Measurements from ENCODE around the gene SOX6. TPM values are rescaled to one million over a fixed set of nuclear protein-coding genes. Genes with fewer than 3 reads are reported as not detected.
"Not testable (repeated sequence)": the region's sequence is repeated elsewhere in the genome, so short reads cannot be mapped to it uniquely, and the experiment has no call there.

Gene SOX6
- total and polyA plus RNA-seq, 2 experiments from 2014 or later, result 0.03 to 0.66 TPM

GRCh38 chr11:16141614-16142013, 214.7 kb downstream of the SOX6 start:
- H3K27ac ChIP-seq (ENCODE audit: low read depth); H3K79me2 ChIP-seq (replicated peaks; ENCODE audit: insufficient read depth); H3K36me3 Mint-ChIP-seq (ENCODE audit: low read depth); H3K9me2 ChIP-seq (ENCODE audit: insufficient read depth); H3F3A ChIP-seq (replicated peaks; ENCODE audit: low read depth); H3K4me3 ChIP-seq; H3K4me2 ChIP-seq; H3K27me3 Mint-ChIP-seq (ENCODE audit: insufficient read depth, low read depth, poor library complexity); H3K27me3 ChIP-seq (ENCODE audit: insufficient read depth); ATAC-seq; H3K36me3 ChIP-seq (ENCODE audit: insufficient read depth); DNase-seq (ENCODE audit: low spot score); H3K4me3 Mint-ChIP-seq; H3K9me3 Mint-ChIP-seq; H2AFZ ChIP-seq; H4K20me1 ChIP-seq (replicated peaks; ENCODE audit: insufficient read depth); H3K4me1 Mint-ChIP-seq; H3K27ac Mint-ChIP-seq; H3K4me1 ChIP-seq (ENCODE audit: insufficient read depth): not testable (repeated sequence)

- not testable (repeated sequence) for H3F3A ChIP-seq (replicated peaks; ENCODE audit: low read depth); DNase-seq (ENCODE audit: low spot score)
Observed at GRCh38 chr11:16141162-16141561, 215.2 kb downstream of the SOX6 start.

GRCh38 chr11:16136792-16137390, 219.5 kb downstream of the SOX6 start:
- Mint-ChIP-seq H3K27ac (no peak overlapping the region), H3K9me3 (peaks cover 9% of the 10 kb centered on the region), H3K4me3 (no peak overlapping the region), H3K36me3 (ENCODE audit: low read depth) (peaks cover 7% of the 10 kb centered on the region; the same call in 2 of the 3 replicates), H3K27me3 (ENCODE audit: insufficient read depth, low read depth, poor library complexity) (peaks cover 2% of the 10 kb centered on the region), H3K4me1 (no peaks in the 10 kb centered on the region; the same call in 2 of the 3 replicates)
- ATAC-seq (no peak), DNase-seq (ENCODE audit: low spot score) (no peak)
- H2AFZ ChIP-seq, result no peak overlapping the region
- no peaks in the 10 kb centered on the region for H3K27me3 ChIP-seq (ENCODE audit: insufficient read depth)
- peaks cover 10% of the 10 kb centered on the region for H3K9me2 ChIP-seq (ENCODE audit: insufficient read depth)
- H3K4me1 ChIP-seq (ENCODE audit: insufficient read depth), result no peaks in the 10 kb centered on the region
- no peaks in the 10 kb centered on the region for H3K79me2 ChIP-seq (replicated peaks; ENCODE audit: insufficient read depth)
- H3F3A ChIP-seq (replicated peaks; ENCODE audit: low read depth), result no peaks in the 10 kb centered on the region
- H3K36me3 ChIP-seq (ENCODE audit: insufficient read depth), result no peaks in the 10 kb centered on the region
- H3K4me3 ChIP-seq, result no peak overlapping the region
- no peak overlapping the region for H3K27ac ChIP-seq (ENCODE audit: low read depth)
- H4K20me1 ChIP-seq (replicated peaks; ENCODE audit: insufficient read depth), result no peaks in the 10 kb centered on the region
- H3K4me2 ChIP-seq, result no peak overlapping the region
- TF ChIP-seq ZNF114 (CRISPR knock-in tag; IDR thresholded peaks at IDR 0.05) (no peak), EZH2phosphoT487 (IDR thresholded peaks at IDR 0.05; ENCODE audit: unreplicated experiment) (no peak), STAT1 (IDR thresholded peaks at IDR 0.05; ENCODE audit: unreplicated experiment) (no peak), CREB1 (CRISPR knock-in tag; IDR thresholded peaks at IDR 0.05; ENCODE audit: low read depth) (no peak)
- TF ChIP-seq, protein P1, sequence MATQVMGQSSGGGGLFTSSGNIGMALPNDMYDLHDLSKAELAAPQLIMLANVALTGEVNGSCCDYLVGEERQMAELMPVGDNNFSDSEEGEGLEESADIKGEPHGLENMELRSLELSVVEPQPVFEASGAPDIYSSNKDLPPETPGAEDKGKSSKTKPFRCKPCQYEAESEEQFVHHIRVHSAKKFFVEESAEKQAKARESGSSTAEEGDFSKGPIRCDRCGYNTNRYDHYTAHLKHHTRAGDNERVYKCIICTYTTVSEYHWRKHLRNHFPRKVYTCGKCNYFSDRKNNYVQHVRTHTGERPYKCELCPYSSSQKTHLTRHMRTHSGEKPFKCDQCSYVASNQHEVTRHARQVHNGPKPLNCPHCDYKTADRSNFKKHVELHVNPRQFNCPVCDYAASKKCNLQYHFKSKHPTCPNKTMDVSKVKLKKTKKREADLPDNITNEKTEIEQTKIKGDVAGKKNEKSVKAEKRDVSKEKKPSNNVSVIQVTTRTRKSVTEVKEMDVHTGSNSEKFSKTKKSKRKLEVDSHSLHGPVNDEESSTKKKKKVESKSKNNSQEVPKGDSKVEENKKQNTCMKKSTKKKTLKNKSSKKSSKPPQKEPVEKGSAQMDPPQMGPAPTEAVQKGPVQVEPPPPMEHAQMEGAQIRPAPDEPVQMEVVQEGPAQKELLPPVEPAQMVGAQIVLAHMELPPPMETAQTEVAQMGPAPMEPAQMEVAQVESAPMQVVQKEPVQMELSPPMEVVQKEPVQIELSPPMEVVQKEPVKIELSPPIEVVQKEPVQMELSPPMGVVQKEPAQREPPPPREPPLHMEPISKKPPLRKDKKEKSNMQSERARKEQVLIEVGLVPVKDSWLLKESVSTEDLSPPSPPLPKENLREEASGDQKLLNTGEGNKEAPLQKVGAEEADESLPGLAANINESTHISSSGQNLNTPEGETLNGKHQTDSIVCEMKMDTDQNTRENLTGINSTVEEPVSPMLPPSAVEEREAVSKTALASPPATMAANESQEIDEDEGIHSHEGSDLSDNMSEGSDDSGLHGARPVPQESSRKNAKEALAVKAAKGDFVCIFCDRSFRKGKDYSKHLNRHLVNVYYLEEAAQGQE (IDR thresholded peaks at IDR 0.05; ENCODE audit: unreplicated experiment), result no peak
- TF ChIP-seq, protein P2, sequence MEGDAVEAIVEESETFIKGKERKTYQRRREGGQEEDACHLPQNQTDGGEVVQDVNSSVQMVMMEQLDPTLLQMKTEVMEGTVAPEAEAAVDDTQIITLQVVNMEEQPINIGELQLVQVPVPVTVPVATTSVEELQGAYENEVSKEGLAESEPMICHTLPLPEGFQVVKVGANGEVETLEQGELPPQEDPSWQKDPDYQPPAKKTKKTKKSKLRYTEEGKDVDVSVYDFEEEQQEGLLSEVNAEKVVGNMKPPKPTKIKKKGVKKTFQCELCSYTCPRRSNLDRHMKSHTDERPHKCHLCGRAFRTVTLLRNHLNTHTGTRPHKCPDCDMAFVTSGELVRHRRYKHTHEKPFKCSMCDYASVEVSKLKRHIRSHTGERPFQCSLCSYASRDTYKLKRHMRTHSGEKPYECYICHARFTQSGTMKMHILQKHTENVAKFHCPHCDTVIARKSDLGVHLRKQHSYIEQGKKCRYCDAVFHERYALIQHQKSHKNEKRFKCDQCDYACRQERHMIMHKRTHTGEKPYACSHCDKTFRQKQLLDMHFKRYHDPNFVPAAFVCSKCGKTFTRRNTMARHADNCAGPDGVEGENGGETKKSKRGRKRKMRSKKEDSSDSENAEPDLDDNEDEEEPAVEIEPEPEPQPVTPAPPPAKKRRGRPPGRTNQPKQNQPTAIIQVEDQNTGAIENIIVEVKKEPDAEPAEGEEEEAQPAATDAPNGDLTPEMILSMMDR (conservative IDR thresholded peaks at IDR 0.05; ENCODE audit: low read depth in 2 of 2), result no peak

More at GRCh38 chr11:16141162-16141561, 215.2 kb downstream of the SOX6 start:
- H3K27ac Mint-ChIP-seq; H3K4me2 ChIP-seq; H4K20me1 ChIP-seq (replicated peaks; ENCODE audit: insufficient read depth); H3K4me1 ChIP-seq (ENCODE audit: insufficient read depth); H3K9me3 Mint-ChIP-seq; H3K79me2 ChIP-seq (replicated peaks; ENCODE audit: insufficient read depth); H3K36me3 Mint-ChIP-seq (ENCODE audit: low read depth); ATAC-seq; H3K27me3 ChIP-seq (ENCODE audit: insufficient read depth); H3K9me2 ChIP-seq (ENCODE audit: insufficient read depth); H3K4me1 Mint-ChIP-seq; H3K27me3 Mint-ChIP-seq (ENCODE audit: insufficient read depth, low read depth, poor library complexity); H3K27ac ChIP-seq (ENCODE audit: low read depth); H3K4me3 Mint-ChIP-seq; H3K36me3 ChIP-seq (ENCODE audit: insufficient read depth); H3K4me3 ChIP-seq; H2AFZ ChIP-seq: not testable (repeated sequence)

All from GM23338 (cell line).